Tibial nerve (tissue), 4 donors: ENCODE data around the gene SFTPB. TPM values are rescaled to one million over a fixed set of nuclear protein-coding genes. Genes with fewer than 3 reads are reported as not detected.

Experiments
- DNase-seq, 2 donors: peaks; one replicate each; pipeline ENCODE4 v3.0.0-alpha.2; 2019; ENCODE audit warnings: low spot score in 2 of 2
- H3K27ac ChIP-seq, 4 donors: fragments of 200-600 bp; sonication (generic) in 3 of 4; one replicate each; pipeline ENCODE4 v1.5.1; 2017 to 2019; ENCODE audit warnings: mild to moderate bottlenecking in 1 of 4
- H3K27me3 ChIP-seq, 2 donors: fragments of 200-600 bp; sonication (generic) in 1 of 2; one replicate each; pipeline versions ENCODE4 v1.5.1 to v1.6.0; 2017 to 2019
- H3K36me3 ChIP-seq, 3 donors: fragments of 200-600 bp; sonication (generic); one replicate each; pipeline ENCODE4 v1.5.1; 2018 to 2019
- H3K4me1 ChIP-seq, 4 donors: fragments of 200-600 bp; sonication (generic) in 3 of 4; one replicate each; pipeline ENCODE4 v1.5.1; 2017 to 2019
- H3K4me3 ChIP-seq, 4 donors: fragments of 200-600 bp; sonication (generic) in 3 of 4; one replicate each; pipeline ENCODE4 v1.5.1; 2017 to 2019; ENCODE audit warnings: mild to moderate bottlenecking in 1 of 4, moderate library complexity in 1 of 4
- H3K9me3 ChIP-seq, 4 donors: fragments of 200-600 bp; sonication (generic) in 3 of 4; one replicate each; pipeline ENCODE4 v1.5.1; 2017 to 2019
- EP300 ChIP-seq, 2 donors: sonication (generic); formaldehyde crosslinking; IDR thresholded peaks; one replicate each; pipeline ENCODE4 v1.6.1; 2017; ENCODE audit warnings: antibody characterized with exemption in 2 of 2, mild to moderate bottlenecking in 1 of 2
- POLR2A ChIP-seq, 2 donors: fragments of 450-650 bp; IDR thresholded peaks; one replicate each; pipeline ENCODE4 v1.6.1; 2017; ENCODE audit warnings: antibody characterized with exemption in 2 of 2, mild to moderate bottlenecking in 2 of 2, moderate library complexity in 2 of 2
- WGBS, 2 donors: methylation state at CpG; one replicate each; pipeline ENCODE4 v1.1.5; 2018; 5-methylcytosine and 5-hydroxymethylcytosine counted together
- total RNA-seq, 4 donors: library from RNA; depleted of rRNA; stranded (reverse); fragments of >200 nt; gene quantifications; one replicate each; pipeline ENCODE4 v1.1.0, GENCODE V29; 2016
- TF ChIP-seq, protein P1 (sequence below), 5 experiments: fragments of 200-600 bp in 3 of 5; fragments of 450-650 bp in 2 of 5; sonication (generic) in 3 of 5; IDR thresholded peaks; one replicate each; pipeline ENCODE4 v1.5.1; 2016 to 2019; ENCODE audit warnings: antibody characterized with exemption in 5 of 5, mild to moderate bottlenecking in 3 of 5, moderate library complexity in 2 of 5

Gene SFTPB
- total RNA-seq, 4 donors from 2014 or later: not detected

- no peak overlapping the region for H3K27ac ChIP-seq
- no peak for TF ChIP-seq POLR2A (IDR thresholded peaks at IDR 0.05)
- TF ChIP-seq EP300 (IDR thresholded peaks at IDR 0.05): no peak
- TF ChIP-seq, protein P1, sequence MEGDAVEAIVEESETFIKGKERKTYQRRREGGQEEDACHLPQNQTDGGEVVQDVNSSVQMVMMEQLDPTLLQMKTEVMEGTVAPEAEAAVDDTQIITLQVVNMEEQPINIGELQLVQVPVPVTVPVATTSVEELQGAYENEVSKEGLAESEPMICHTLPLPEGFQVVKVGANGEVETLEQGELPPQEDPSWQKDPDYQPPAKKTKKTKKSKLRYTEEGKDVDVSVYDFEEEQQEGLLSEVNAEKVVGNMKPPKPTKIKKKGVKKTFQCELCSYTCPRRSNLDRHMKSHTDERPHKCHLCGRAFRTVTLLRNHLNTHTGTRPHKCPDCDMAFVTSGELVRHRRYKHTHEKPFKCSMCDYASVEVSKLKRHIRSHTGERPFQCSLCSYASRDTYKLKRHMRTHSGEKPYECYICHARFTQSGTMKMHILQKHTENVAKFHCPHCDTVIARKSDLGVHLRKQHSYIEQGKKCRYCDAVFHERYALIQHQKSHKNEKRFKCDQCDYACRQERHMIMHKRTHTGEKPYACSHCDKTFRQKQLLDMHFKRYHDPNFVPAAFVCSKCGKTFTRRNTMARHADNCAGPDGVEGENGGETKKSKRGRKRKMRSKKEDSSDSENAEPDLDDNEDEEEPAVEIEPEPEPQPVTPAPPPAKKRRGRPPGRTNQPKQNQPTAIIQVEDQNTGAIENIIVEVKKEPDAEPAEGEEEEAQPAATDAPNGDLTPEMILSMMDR (IDR thresholded peaks at IDR 0.05): no peak
- H3K4me3 ChIP-seq: no peak overlapping the region
- H3K9me3 ChIP-seq: no peaks in the 10 kb centered on the region
- no peaks in the 10 kb centered on the region for H3K36me3 ChIP-seq
- H3K27me3 ChIP-seq: no peaks in the 10 kb centered on the region
- H3K4me1 ChIP-seq: no peaks in the 10 kb centered on the region
- WGBS, 2 donors: 73 to 85% methylated on average over 5 of the region's 5 CpGs
- no peak for DNase-seq
Observed at GRCh38 chr2:85669549-85669948, 1.6 kb upstream of the SFTPB start.

DNA sequence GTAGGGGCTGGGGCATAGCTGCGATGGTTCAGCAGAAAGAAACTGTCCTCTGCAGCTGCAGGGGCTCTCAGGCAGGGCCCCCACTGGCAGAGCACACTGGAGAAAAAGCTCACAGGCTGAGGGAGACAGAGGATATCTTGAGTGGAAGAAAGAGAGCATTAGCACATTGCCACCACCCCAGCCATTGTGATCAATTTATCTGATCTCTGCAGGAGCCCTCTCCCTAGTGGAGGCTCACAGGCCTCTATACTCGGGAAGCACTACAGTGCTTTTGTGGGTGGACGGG is 801 bp upstream of the SFTPB start:
- H3K4me3 ChIP-seq: no peak overlapping the region
- no peak for DNase-seq
- H3K27ac ChIP-seq: no peak overlapping the region
- TF ChIP-seq POLR2A (IDR thresholded peaks at IDR 0.05) (no peak), EP300 (IDR thresholded peaks at IDR 0.05) (no peak)
- TF ChIP-seq, protein P1 (IDR thresholded peaks at IDR 0.05): no peak
- 69 to 84% methylated on average over 3 of the region's 3 CpGs for WGBS, 2 donors
- no peaks in the 10 kb centered on the region for H3K27me3 ChIP-seq
- H3K9me3 ChIP-seq: no peaks in the 10 kb centered on the region
- no peaks in the 10 kb centered on the region for H3K4me1 ChIP-seq
- H3K36me3 ChIP-seq: no peaks in the 10 kb centered on the region

- Histone ChIP-seq H3K36me3 (no peaks in the 10 kb centered on the region), H3K27me3 (no peaks in the 10 kb centered on the region), H3K9me3 (no peaks in the 10 kb centered on the region), H3K4me3 (no peak overlapping the region), H3K4me1 (peaks cover 0 to 11% (median 0%) of the 10 kb centered on the region in 4 donors), H3K27ac (no peak overlapping the region)
- TF ChIP-seq, protein P1 (IDR thresholded peaks at IDR 0.05): no peak
- TF ChIP-seq POLR2A (IDR thresholded peaks at IDR 0.05) (no peak), EP300 (IDR thresholded peaks at IDR 0.05) (no peak)
- DNase-seq: no peak
- 70 to 93% methylated on average over 3 of the region's 3 CpGs for WGBS, 2 donors
Observed at GRCh38 chr2:85667561-85668008, 414 bp downstream of the SFTPB start.

DNA sequence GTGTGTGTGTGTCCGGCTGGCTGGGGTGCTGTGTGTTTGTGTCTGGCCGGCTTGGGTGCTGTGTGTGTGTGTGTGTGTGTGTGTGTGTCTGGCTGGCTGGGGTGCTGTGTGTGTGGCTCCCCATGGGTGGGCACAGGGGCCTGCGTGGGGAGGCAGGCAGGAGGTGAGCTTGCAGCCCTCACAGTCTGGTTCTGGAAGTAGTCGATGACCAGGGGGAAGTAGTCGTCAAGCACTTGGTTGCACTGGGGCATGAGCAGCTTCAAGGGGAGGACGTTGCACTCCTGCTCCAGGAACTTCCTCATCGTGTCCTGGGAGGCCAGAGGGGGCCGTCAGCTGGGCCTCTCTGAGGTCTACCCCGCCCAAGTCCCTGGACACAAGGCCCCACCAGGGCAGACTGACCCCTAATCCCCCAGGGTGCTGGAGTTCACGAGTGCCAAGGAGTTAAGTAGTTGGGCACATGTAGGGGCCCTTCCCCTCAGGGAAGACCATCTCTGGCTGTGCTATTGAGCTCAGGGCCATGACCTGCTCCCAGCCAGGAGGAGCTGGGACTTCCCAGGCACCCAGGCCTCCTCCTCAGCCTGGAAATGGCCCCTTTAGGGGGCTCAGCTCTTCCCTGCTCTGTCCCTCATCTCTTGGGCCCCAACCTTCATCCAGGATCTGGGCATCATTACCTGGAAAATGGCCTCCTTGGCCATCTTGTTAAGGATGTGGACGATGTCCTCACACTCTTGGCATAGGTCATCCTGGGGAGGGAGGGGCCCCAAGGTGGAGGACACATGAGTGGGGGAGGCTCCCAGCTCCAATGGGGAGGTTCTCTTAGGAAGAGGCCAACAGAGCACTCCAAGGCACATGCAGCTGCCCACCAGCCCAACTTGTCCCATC is 1.3 kb downstream of the SFTPB start:
- TF ChIP-seq EP300 (IDR thresholded peaks at IDR 0.05) (no peak), POLR2A (IDR thresholded peaks at IDR 0.05) (no peak)
- TF ChIP-seq, protein P1 (IDR thresholded peaks at IDR 0.05): no peak
- no peaks in the 10 kb centered on the region for H3K27me3 ChIP-seq
- no peak for DNase-seq
- peaks cover 0 to 20% (median 0%) of the 10 kb centered on the region in 4 donors for H3K4me1 ChIP-seq
- no peak overlapping the region for H3K27ac ChIP-seq
- H3K36me3 ChIP-seq: no peaks in the 10 kb centered on the region
- WGBS, 2 donors: 64 to 66% methylated on average over 10 to 11 of the region's 11 CpGs
- H3K9me3 ChIP-seq: no peaks in the 10 kb centered on the region
- H3K4me3 ChIP-seq: no peak overlapping the region

DNA sequence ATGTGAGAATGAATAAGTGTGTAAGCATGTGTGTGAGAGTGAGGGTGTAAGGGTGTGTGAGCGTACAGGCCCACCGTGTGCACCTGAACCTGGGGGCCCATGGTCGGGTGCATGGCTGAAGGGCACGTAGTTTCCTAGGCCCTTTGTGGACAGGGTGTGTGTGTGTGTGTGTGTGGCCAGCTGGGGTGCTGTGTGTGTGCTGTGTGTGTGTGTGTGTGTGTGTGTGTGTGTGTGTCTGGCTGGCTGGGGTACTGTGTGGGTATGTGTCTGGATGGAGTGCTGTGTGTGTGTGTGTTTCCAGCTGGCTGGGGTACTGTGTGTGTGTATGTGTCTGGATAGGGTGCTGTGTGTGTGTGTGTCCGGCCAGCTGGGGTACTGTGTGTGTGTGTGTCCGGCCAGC is 2.0 kb downstream of the SFTPB start:
- H3K27me3 ChIP-seq: no peaks in the 10 kb centered on the region
- no peak for DNase-seq
- no peaks in the 10 kb centered on the region for H3K9me3 ChIP-seq
- no peak for TF ChIP-seq EP300 (IDR thresholded peaks at IDR 0.05)
- TF ChIP-seq, protein P1 (IDR thresholded peaks at IDR 0.05): no peak
- no peak for TF ChIP-seq POLR2A (IDR thresholded peaks at IDR 0.05)
- 83 to 91% methylated on average over 6 of the region's 6 CpGs for WGBS, 2 donors
- no peak overlapping the region for H3K4me3 ChIP-seq
- no peaks in the 10 kb centered on the region for H3K36me3 ChIP-seq
- peaks cover 0 to 27% (median 0%) of the 10 kb centered on the region in 4 donors for H3K4me1 ChIP-seq
- no peak overlapping the region for H3K27ac ChIP-seq
